MM.1S (cell line): ENCODE data around the gene TENT4B.
"Not testable (repeated sequence)": the region's sequence is repeated elsewhere in the genome, so short reads cannot be mapped to it uniquely, and the experiment has no call there.

Experiments
- DNase-seq: peaks from one replicate; pipeline ENCODE4 v3.0.0-alpha.2; 2015
- H2AFZ ChIP-seq: fragments of 300-600 bp; sonication (generic); 2 replicates; pipeline ENCODE4 v1.6.0; 2016; ENCODE audit warnings: antibody characterized with exemption, low read length
- H3F3A ChIP-seq: fragments of 300-600 bp; sonication (generic); 2 replicates; pipeline ENCODE4 v1.6.1; 2016; ENCODE audit warnings: mild to moderate bottlenecking, antibody characterized with exemption, low read length, moderate library complexity, mixed read lengths; ENCODE audit not compliant: insufficient read depth
- H3K27ac ChIP-seq: fragments of 300-600 bp; sonication (generic); 2 replicates; pipeline ENCODE4 v1.5.1; 2016; ENCODE audit warnings: mild to moderate bottlenecking, low read length
- H3K27me3 ChIP-seq: fragments of 300-600 bp; sonication (generic); replicated peaks from 2 replicates; pipeline ENCODE4 v1.6.0; 2016; ENCODE audit warnings: low read length; ENCODE audit not compliant: insufficient read depth
- H3K36me3 ChIP-seq: fragments of 300-600 bp; sonication (generic); replicated peaks from 2 replicates; pipeline ENCODE4 v1.6.1; 2016; ENCODE audit warnings: mild to moderate bottlenecking, low read length, mixed read lengths; ENCODE audit not compliant: insufficient read depth
- H3K4me1 ChIP-seq: fragments of 300-600 bp; sonication (generic); 2 replicates; pipeline ENCODE4 v1.6.1; 2016; ENCODE audit warnings: low read length, mixed read lengths
- H3K4me2 ChIP-seq: fragments of 300-600 bp; sonication (generic); 2 replicates; pipeline ENCODE4 v1.6.0; 2016; ENCODE audit warnings: low read depth, low read length
- H3K4me3 ChIP-seq: fragments of 300-600 bp; sonication (generic); 2 replicates; pipeline ENCODE4 v1.5.1; 2016; ENCODE audit warnings: low read length, mixed read lengths
- H3K79me2 ChIP-seq: fragments of 300-600 bp; sonication (generic); 2 replicates; pipeline ENCODE4 v1.6.1; 2016; ENCODE audit warnings: mixed run types, low read length, mixed read lengths
- H3K9ac ChIP-seq: fragments of 300-600 bp; sonication (generic); 2 replicates; pipeline ENCODE4 v1.6.1; 2016; ENCODE audit warnings: low read length, mixed read lengths
- H3K9me2 ChIP-seq: fragments of 300-600 bp; sonication (generic); replicated peaks from 2 replicates; pipeline ENCODE4 v1.6.1; 2016; ENCODE audit warnings: mild to moderate bottlenecking, low read length, mixed read lengths; ENCODE audit not compliant: insufficient read depth
- H3K9me3 ChIP-seq: fragments of 300-600 bp; sonication (generic); replicated peaks from 2 replicates; pipeline ENCODE4 v1.6.1; 2016; ENCODE audit warnings: mild to moderate bottlenecking, low read length, mixed read lengths; ENCODE audit not compliant: insufficient read depth
- H4K20me1 ChIP-seq: fragments of 300-600 bp; sonication (generic); 2 replicates; pipeline ENCODE4 v1.6.1; 2016; ENCODE audit warnings: mild to moderate bottlenecking, low read length, moderate library complexity, mixed read lengths; ENCODE audit not compliant: insufficient read depth
- CTCF ChIP-seq: fragments of 300-600 bp; sonication (generic); IDR thresholded peaks from 2 replicates; pipeline ENCODE4 v1.5.1; 2016; ENCODE audit warnings: antibody characterized with exemption, low read length, mixed read lengths
- EZH2 ChIP-seq: fragments of 300-600 bp; sonication (generic); optimal IDR thresholded peaks from 2 replicates; pipeline ENCODE3; 2017; ENCODE audit warnings: low read depth, mild to moderate bottlenecking, antibody characterized with exemption, low read length, mixed read lengths
- EZH2phosphoT487 ChIP-seq: fragments of 300-600 bp; sonication (generic); IDR thresholded peaks from 2 replicates; pipeline ENCODE4 v1.6.1; 2018; ENCODE audit warnings: antibody characterized with exemption, low read length

TENT4B gene

GRCh38 chr16:50123417-50123816, 29.7 kb upstream of the TENT4B start:
- no peaks in the 10 kb centered on the region for H3K79me2 ChIP-seq
- H3K4me2 ChIP-seq, result no peak overlapping the region
- H3K4me3 ChIP-seq, result no peak overlapping the region
- H3K9me2 ChIP-seq, result no peaks in the 10 kb centered on the region
- H3K27me3 ChIP-seq, result no peaks in the 10 kb centered on the region
- no peak overlapping the region for H3K27ac ChIP-seq
- H3K4me1 ChIP-seq, result peaks cover 20% of the 10 kb centered on the region
- no peak overlapping the region for H2AFZ ChIP-seq
- H3K9me3 ChIP-seq, result no peaks in the 10 kb centered on the region
- no peaks in the 10 kb centered on the region for H3K36me3 ChIP-seq
- H3K9ac ChIP-seq, result no peak overlapping the region
- peaks cover 16% of the 10 kb centered on the region for H3F3A ChIP-seq
- no peak for DNase-seq
- H4K20me1 ChIP-seq, result no peaks in the 10 kb centered on the region
- no peak for TF ChIP-seq CTCF
- TF ChIP-seq EZH2phosphoT487, result no peak
- TF ChIP-seq EZH2, result no peak

- H3K4me3 ChIP-seq, result no peak overlapping the region
- H3K4me2 ChIP-seq, result no peak overlapping the region
- H3K9ac ChIP-seq, result no peak overlapping the region
- H4K20me1 ChIP-seq, result no peaks in the 10 kb centered on the region
- TF ChIP-seq EZH2 (no peak), CTCF (no peak), EZH2phosphoT487 (no peak)
- no peaks in the 10 kb centered on the region for H3K27me3 ChIP-seq
- no peak for DNase-seq
- H3K9me2 ChIP-seq, result no peaks in the 10 kb centered on the region
- H2AFZ ChIP-seq, result no peak overlapping the region
- H3K9me3 ChIP-seq, result no peaks in the 10 kb centered on the region
- no peaks in the 10 kb centered on the region for H3K36me3 ChIP-seq
- H3K79me2 ChIP-seq, result no peaks in the 10 kb centered on the region
- no peak overlapping the region for H3K27ac ChIP-seq
- H3F3A ChIP-seq, result peaks cover 16% of the 10 kb centered on the region
- peaks cover 20% of the 10 kb centered on the region for H3K4me1 ChIP-seq
These were observed 28.3 kb upstream of the TENT4B start for GRCh38 chr16:50124769-50125168.

- Histone ChIP-seq H3K4me1 (peaks cover 14% of the 10 kb centered on the region; the same call in 1 of the 2 replicates), H4K20me1 (no peaks in the 10 kb centered on the region), H3F3A (peaks cover 11% of the 10 kb centered on the region), H2AFZ (no peak overlapping the region), H3K79me2 (no peaks in the 10 kb centered on the region), H3K4me3 (no peak overlapping the region), H3K9me3 (no peaks in the 10 kb centered on the region), H3K9ac (no peak overlapping the region), H3K9me2 (no peaks in the 10 kb centered on the region), H3K36me3 (no peaks in the 10 kb centered on the region), H3K4me2 (no peak overlapping the region), H3K27me3 (no peaks in the 10 kb centered on the region), H3K27ac (no peak overlapping the region)
- DNase-seq, result no peak
- TF ChIP-seq EZH2phosphoT487, result no peak
- TF ChIP-seq EZH2, result no peak
- no peak for TF ChIP-seq CTCF
These were observed 26.9 kb upstream of the TENT4B start for GRCh38 chr16:50126183-50126582.

- H2AFZ ChIP-seq, H3K9ac ChIP-seq, H3K79me2 ChIP-seq, H4K20me1 ChIP-seq, H3K4me1 ChIP-seq, H3F3A ChIP-seq, H3K27ac ChIP-seq, H3K9me2 ChIP-seq, H3K4me2 ChIP-seq, DNase-seq, H3K27me3 ChIP-seq, H3K4me3 ChIP-seq, H3K36me3 ChIP-seq, H3K9me3 ChIP-seq: not testable (repeated sequence)
These were observed 20.5 kb upstream of the TENT4B start for GRCh38 chr16:50132571-50132970.
